Hematopoietic multipotent progenitor cell treated with erythropoietin and hydrocortisone succinate and interleukin-3 and kit ligand, for 8 days (in vitro differentiated cells): ENCODE data around the gene PCDHGA1.
A peak's percentile ranks its signal among the peaks of the same experiment; 100 is the strongest.
"Not testable (repeated sequence)": the region's sequence is repeated elsewhere in the genome, so short reads cannot be mapped to it uniquely, and the experiment has no call there.

Source experiments
- DNase-seq: peaks from one replicate; pipeline ENCODE4 v3.0.0-alpha.2; 2015

The PCDHGA1 gene

GRCh38 chr5:141330299-141331080 is at the start of gene PCDHGA1:
TSS of gene PCDHGA1 (plus strand) at chr5:141330514.
- no peak for DNase-seq

- DNase-seq: peak; percentile 9
These were observed 31.9 kb upstream of the PCDHGA1 start for GRCh38 chr5:141298376-141298775.

DNA sequence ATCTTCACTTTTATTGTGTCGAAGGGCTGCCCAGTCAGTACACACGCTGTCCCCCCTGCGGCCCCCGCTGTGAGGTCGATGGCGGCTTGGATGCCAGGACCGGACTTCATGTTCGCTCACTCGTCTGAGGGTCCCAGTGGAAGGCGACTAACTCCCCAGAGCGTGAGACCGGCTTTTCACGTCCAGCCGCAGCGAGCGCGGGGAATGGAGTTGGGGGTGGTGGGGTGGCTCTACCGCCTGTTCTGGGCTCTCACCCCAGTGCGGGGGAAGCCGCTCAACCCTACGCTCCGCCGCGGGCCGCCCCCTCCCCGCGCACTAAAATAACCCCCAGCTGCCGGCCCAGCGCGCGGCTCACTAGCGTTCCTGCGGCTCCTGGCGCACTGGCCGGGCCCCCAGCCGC is 26.6 kb upstream of the PCDHGA1 start, which contains the start of gene SLC25A2:
TSS of gene SLC25A2 (minus strand) at position 294 of the 400 bp plus-strand sequence. CDS start at position 110, 184 bp downstream.
- no peak for DNase-seq

GRCh38 chr5:141306630-141307029 is 23.7 kb upstream of the PCDHGA1 start:
- no peak for DNase-seq

- DNase-seq: no peak
These were observed 16.6 kb upstream of the PCDHGA1 start for GRCh38 chr5:141313711-141314110.

GRCh38 chr5:141316963-141317362 is 13.4 kb upstream of the PCDHGA1 start:
- not testable (repeated sequence) for DNase-seq

GRCh38 chr5:141319202-141319601 is 11.1 kb upstream of the PCDHGA1 start:
- no peak for DNase-seq

DNA sequence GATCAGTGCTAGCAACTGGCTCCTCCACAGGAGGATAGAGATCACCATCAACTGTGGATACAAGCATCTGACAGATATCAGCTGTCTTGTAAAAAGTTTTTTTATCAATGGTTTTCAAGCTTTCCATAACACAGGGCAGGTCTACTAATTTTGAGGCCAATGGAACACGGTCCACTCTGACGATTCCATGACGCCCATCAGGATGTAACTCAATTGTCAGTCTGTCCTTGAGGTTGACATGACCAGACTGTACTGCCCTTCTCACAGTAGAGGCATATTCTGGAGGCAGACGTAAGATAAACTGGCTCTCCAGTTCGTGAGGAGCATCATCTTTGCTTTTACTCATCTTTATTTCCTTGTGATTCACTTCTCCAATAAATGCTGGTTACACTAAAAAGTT is 10.6 kb upstream of the PCDHGA1 start:
- DNase-seq: no peak

DNA sequence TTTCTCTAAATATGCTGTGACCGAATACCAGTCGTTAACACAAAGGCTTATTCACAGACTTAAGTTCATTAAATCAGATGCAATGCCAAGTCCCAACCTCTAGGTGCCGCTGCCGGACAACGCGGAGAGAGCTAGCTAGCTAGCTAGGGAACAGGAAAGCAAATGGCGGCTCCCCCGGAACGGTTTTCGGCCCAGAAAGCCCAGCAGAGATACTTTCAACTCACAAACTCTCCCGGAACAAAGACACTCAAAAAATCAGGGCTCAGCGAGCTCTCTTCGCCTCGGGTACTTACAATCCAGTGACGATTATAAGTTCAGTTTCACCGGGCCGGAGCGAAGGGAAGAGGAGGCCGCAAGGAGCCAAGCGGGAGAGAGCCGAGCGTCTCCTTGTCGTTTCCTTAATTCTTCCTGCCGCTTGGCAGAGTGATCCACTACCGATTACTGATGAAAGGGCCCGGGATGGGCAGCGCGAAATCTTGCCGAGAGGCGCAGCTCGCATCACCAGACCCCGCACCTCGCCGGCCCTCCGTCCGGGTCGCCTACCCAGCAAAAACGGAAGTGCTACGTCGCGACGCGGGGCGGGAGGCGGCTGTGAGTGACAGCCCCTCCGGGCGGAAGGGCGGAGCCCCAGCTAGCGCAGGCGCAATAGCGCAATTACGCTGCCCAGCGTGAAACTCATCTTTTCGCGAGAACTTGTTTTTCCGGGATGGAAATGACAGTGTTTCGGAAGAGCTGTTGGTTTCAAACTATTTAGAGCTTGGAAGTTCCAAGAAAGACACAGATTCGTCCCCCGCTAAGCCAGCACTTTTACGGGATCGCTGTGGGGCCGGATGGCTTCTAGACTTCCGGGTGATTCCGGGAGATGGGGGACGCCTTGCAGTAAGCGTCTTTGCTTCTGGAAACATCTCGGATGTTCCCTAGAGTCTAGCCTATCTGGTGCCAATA is 9.8 kb upstream of the PCDHGA1 start, which contains the start of gene TAF7:
TSS of gene TAF7 (minus strand) at position 560 of the 945 bp plus-strand sequence. CDS start 740 bp downstream, outside the sequence.
- peak; percentile 96 for DNase-seq

DNA sequence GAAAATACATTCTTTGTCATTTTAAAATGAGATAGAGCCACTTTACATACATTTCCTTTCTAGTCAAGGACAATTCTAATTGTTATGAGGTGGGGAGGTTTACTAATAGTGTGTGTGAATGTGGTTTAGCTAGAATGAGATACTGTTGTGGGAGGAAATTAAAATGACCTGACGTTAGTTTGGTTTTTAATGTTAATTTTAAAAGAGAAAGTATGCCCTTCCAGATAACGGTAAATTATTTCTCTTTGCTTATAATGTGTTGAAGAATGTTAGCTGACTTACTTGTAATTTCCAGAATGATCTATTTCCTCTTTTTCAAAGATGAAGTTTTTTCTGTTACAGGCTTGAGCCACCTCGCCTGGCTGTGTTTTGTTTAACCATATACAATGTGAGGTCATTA is 8.1 kb upstream of the PCDHGA1 start:
- DNase-seq: no peak

DNA sequence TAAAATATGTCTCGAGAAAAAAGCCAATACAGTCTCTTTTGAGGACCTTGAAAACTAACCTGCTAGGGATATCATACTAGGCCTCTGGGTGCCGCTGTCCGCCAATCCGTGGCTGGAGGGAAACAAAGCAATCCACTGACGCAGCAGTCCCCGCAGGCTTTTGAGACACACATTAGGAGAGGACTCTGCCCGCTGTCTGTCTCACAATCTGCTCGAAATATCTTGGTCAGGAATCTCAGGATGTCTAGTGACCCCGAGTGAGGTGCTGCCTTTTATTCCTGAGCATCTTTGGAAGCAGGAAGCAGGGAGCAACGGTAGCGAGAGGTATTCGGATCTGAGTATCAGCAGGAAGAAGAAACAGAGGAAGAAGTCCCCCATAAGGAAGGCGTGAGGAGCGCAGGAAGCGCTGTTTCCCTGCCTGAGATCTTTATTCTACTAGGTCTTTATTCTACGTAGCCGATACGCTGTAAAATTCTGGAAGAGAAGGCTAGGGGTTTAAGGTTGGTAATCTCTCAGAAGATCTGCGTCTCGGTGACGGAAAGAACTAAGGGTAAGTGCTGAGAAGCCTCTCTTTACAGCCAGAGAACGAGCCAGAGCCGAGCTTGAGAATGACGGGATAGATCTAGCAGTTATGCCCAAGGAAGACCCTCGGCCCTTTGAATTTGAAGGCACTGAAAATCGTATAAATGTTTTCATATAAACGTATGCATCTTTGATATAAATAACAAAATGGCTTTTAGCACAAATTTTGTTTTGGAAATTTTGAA is 4.0 kb upstream of the PCDHGA1 start:
- DNase-seq: peak; percentile 21

GRCh38 chr5:141328231-141328630 is 2.1 kb upstream of the PCDHGA1 start:
- no peak for DNase-seq

DNA sequence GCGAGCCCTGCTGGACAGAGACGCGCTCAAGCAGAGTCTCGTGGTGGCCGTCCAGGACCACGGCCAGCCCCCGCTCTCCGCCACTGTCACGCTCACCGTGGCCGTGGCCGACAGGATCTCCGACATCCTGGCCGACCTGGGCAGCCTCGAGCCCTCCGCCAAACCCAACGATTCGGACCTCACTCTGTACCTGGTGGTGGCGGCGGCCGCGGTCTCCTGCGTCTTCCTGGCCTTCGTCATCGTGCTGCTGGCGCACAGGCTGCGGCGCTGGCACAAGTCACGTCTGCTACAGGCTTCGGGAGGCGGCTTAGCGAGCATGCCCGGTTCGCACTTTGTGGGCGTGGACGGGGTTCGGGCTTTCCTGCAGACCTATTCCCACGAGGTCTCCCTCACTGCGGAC is 2.3 kb downstream of the PCDHGA1 start:
- not testable (repeated sequence) for DNase-seq

- DNase-seq: peak; percentile 19
These were observed 8.4 kb downstream of the PCDHGA1 start, which contains the start of gene PCDHGA2 for GRCh38 chr5:141338538-141339306. TSS of gene PCDHGA2 (plus strand) at chr5:141338760.

GRCh38 chr5:141340781-141341354 is 10.6 kb downstream of the PCDHGA1 start:
- DNase-seq: not testable (repeated sequence)

DNA sequence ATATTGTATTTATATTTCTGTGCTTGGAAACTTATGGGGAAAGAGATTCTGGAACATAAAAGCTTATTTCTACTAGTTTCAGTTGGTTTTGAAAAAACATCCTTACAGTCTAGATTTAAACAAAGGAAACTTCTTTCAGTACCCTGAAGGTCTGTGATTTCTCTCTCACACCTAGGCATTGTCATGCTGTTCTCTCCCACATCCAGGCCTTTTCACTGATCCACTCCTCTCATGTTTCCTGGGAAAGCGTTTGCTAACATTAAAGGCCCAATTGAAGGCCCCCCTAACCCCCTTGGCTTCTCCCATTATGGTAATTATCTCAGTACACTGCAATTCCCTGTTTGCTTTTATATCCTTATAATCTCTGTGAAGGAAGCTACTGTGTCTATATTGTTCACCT is 12.5 kb downstream of the PCDHGA1 start:
- DNase-seq: no peak

GRCh38 chr5:141343242-141343952 is 13.1 kb downstream of the PCDHGA1 start, which contains the start of gene PCDHGA3:
TSS of gene PCDHGA3 (plus strand) at chr5:141343829. CDS start at chr5:141344034, 205 bp downstream.
- DNase-seq: peak; percentile 31

GRCh38 chr5:141343953-141344463 is 13.7 kb downstream of the PCDHGA1 start:
- DNase-seq: no peak

DNA sequence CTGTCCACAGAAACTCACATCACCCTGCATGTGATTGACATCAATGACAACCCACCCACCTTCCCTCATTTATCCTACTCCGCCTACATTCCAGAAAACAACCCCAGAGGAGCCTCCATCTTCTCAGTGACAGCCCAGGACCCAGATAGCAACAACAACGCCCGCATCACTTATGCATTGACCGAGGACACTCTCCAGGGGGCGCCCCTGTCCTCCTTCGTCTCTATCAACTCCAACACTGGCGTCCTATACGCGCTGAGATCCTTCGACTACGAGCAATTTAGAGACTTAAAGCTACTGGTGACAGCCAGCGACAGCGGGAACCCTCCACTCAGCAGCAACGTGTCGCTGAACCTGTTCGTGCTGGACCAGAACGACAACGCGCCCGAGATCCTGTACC is 15.0 kb downstream of the PCDHGA1 start:
- no peak for DNase-seq

DNA sequence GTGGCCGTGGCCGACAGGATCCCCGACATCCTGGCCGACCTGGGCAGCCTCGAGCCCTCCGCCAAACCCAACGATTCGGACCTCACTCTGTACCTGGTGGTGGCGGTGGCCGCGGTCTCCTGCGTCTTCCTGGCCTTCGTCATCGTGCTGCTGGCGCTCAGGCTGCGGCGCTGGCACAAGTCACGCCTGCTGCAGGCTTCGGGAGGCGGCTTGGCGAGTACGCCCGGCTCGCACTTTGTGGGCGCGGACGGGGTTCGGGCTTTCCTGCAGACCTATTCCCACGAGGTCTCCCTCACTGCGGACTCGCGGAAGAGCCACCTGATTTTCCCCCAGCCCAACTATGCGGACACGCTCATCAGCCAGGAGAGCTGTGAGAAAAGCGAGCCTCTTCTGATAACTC is 15.7 kb downstream of the PCDHGA1 start:
- not testable (repeated sequence) for DNase-seq
